GM19043 (cell line): Measurements from ENCODE around the gene ATAD1.
A peak's percentile ranks its signal among the peaks of the same experiment; 100 is the strongest.
"Not testable (repeated sequence)": the region's sequence is repeated elsewhere in the genome, so short reads cannot be mapped to it uniquely, and the experiment has no call there.

Experiments used
- ATAC-seq: cut with Tn5 transposase; IDR thresholded peaks from one replicate; pipeline ENCODE4 v1.9.1; 2021; ENCODE audit warnings: low read depth; ENCODE audit not compliant: unreplicated experiment

Gene ATAD1

GRCh38 chr10:87760195-87760905 lies 57.7 kb downstream of the ATAD1 start:
- ATAC-seq = no peak

- ATAC-seq = no peak
Observed at GRCh38 chr10:87759551-87759950, 58.5 kb downstream of the ATAD1 start.

GRCh38 chr10:87757685-87758084 lies 60.3 kb downstream of the ATAD1 start:
- ATAC-seq = no peak

GRCh38 chr10:87753995-87754866 lies 63.8 kb downstream of the ATAD1 start:
- ATAC-seq = no peak

GRCh38 chr10:87752566-87752965 lies 65.5 kb downstream of the ATAD1 start:
- ATAC-seq = no peak

GRCh38 chr10:87751274-87751673 lies 66.8 kb downstream of the ATAD1 start:
- no peak for ATAC-seq

GRCh38 chr10:87750817-87751216 lies 67.2 kb downstream of the ATAD1 start:
- peak; percentile 63 for ATAC-seq

GRCh38 chr10:87750001-87750671 lies 67.9 kb downstream of the ATAD1 start:
- no peak for ATAC-seq

- ATAC-seq = not testable (repeated sequence)
Observed at GRCh38 chr10:87748244-87748643, 69.8 kb downstream of the ATAD1 start.

- no peak for ATAC-seq
Observed at GRCh38 chr10:87746911-87747310, 71.1 kb downstream of the ATAD1 start.

- ATAC-seq = no peak
Observed at GRCh38 chr10:87744606-87745005, 73.4 kb downstream of the ATAD1 start.

GRCh38 chr10:87742992-87743610 lies 74.9 kb downstream of the ATAD1 start:
- not testable (repeated sequence) for ATAC-seq

- ATAC-seq = no peak
Observed at GRCh38 chr10:87740254-87740655, 77.8 kb downstream of the ATAD1 start.

- no peak for ATAC-seq
Observed at GRCh38 chr10:87739703-87740102, 78.3 kb downstream of the ATAD1 start.

GRCh38 chr10:87738253-87738652 lies 79.8 kb downstream of the ATAD1 start:
- not testable (repeated sequence) for ATAC-seq

- ATAC-seq = peak; percentile 66
Observed at GRCh38 chr10:87734987-87735827, 82.8 kb downstream of the ATAD1 start.

- ATAC-seq = no peak
Observed at GRCh38 chr10:87733081-87733480, 84.9 kb downstream of the ATAD1 start.

- ATAC-seq = no peak
Observed at GRCh38 chr10:87729940-87730339, 88.1 kb downstream of the ATAD1 start.

- no peak for ATAC-seq
Observed at GRCh38 chr10:87724789-87725188, 93.2 kb downstream of the ATAD1 start.

GRCh38 chr10:87723500-87723899 lies 94.5 kb downstream of the ATAD1 start:
- no peak for ATAC-seq
